Heart right ventricle (tissue), 16 donors: ENCODE results near the gene KATNIP. TPM values are rescaled to one million over a fixed set of nuclear protein-coding genes. Genes with fewer than 3 reads are reported as not detected.
A peak's percentile ranks its signal among the peaks of the same experiment; 100 is the strongest.

Experiments used
- ATAC-seq, 8 donors: fragments of 200-7000 bp; cut with Tn5 transposase; one replicate each; pipeline ENCODE4 v1.9.1; 2020; ENCODE audit warnings: mild to moderate bottlenecking in 8 of 8, moderate library complexity in 8 of 8, moderate number of reproducible peaks in 1 of 8
- DNase-seq, 2 donors: peaks; one replicate each; pipeline ENCODE4 v3.0.0-alpha.2; 2020
- H3K27ac ChIP-seq, 10 donors: fragments of 200-600 bp; sonication (generic) in 2 of 10; one replicate each; pipeline versions ENCODE4 v1.5.0 to v1.8.0; 2020 to 2022; ENCODE audit warnings: mild to moderate bottlenecking in 3 of 10
- H3K27me3 ChIP-seq, 7 donors: fragments of 200-600 bp; one replicate each; pipeline ENCODE4 v1.8.0; 2021 to 2022; ENCODE audit warnings: mild to moderate bottlenecking in 2 of 7
- H3K36me3 ChIP-seq, 9 donors: fragments of 200-600 bp; sonication (generic) in 1 of 9; one replicate each; pipeline versions ENCODE4 v1.5.0 to v1.8.0; 2020 to 2022; ENCODE audit warnings: mild to moderate bottlenecking in 2 of 9
- H3K4me1 ChIP-seq, 9 donors: fragments of 200-600 bp; sonication (generic) in 1 of 9; one replicate each; pipeline versions ENCODE4 v1.5.0 to v1.8.0; 2020 to 2022; ENCODE audit warnings: mild to moderate bottlenecking in 4 of 9
- H3K4me3 ChIP-seq, 10 donors: fragments of 200-600 bp; sonication (generic) in 2 of 10; one replicate each; pipeline versions ENCODE4 v1.5.0 to v1.8.0; 2020 to 2022; ENCODE audit warnings: mild to moderate bottlenecking in 7 of 10, moderate library complexity in 2 of 10
- H3K9me3 ChIP-seq, 11 donors: fragments of 200-600 bp in 10 of 11; sonication (generic) in 2 of 11; one replicate each; pipeline versions ENCODE4 v1.5.0 to v1.8.0; 2013 to 2022; ENCODE audit warnings: mild to moderate bottlenecking in 2 of 11, control low read depth in 1 of 11, moderate library complexity in 1 of 11
- WGBS, 2 donors: extraction: QIAGEN DNeasy Blood & Tissue Kit; methylation state at CpG; one replicate each; pipeline ENCODE4 v1.1.7; 2013; ENCODE audit warnings: inconsistent platforms in 1 of 2; 5-methylcytosine and 5-hydroxymethylcytosine counted together
- intact Hi-C, 10 donors: fragments of 100-400 bp; cut with DNase I; formaldehyde crosslinking; loops; one replicate each; pipeline versions ENCODE4 v1.11.1 to v1.14.2; 2022
- polyA plus RNA-seq, 2 donors: library from polyadenylated mRNA; stranded (reverse); fragments of 200-250 nt; gene quantifications; one replicate each; pipeline ENCODE4 v1.2.3, GENCODE V29; 2013
- total RNA-seq, 10 donors: library from RNA; stranded (reverse); fragmentation: NEBNext Ultra II Directional in 3 of 10; extraction: Animal tissue kit (Norgen Biotek cat#: 25700) in 3 of 10; gene quantifications; one replicate each; pipeline versions ENCODE4 v1.2.1 to v1.2.4, GENCODE V29; 2021 to 2023
- TF ChIP-seq, protein P1 (sequence below), 9 donors: fragments of 200-600 bp; sonication (generic) in 2 of 9; IDR thresholded peaks; one replicate each; pipeline versions ENCODE4 v1.5.0 to v1.8.0; 2021 to 2022; ENCODE audit warnings: antibody characterized with exemption in 9 of 9, mild to moderate bottlenecking in 5 of 9, moderate library complexity in 1 of 9
- donor health status: Arrhythmogenic right ventricular cardiomyopathy.
- donor health status: ischemic (EF 13 %, LVEDD 7.1; RV severe dilation, severe dysfunction).
- donor health status: healthy with polysubstance abuse.
- donor health status: DM: no; HTN: yes; CAD: no.
- donor health status: DM: no; HTN: no; CAD: no.
- donor health status: ischemic (EF 25% LVEDD 6.9; RV normal size, moderate dysfunction).
- donor health status: ischemic (EF 25% LVEDD 5.7; RV mildly dilated, moderate dysfunction).
- donor health status: healthy.
- donor health status: DM: yes; HTN: yes; CAD: no.
- donor health status: Ischemic cardiomyopathy.
- donor health status: ischemic (EF 35%, LVEDD 5.7; RV mildly dilated, moderate dysfunction).
- donor health status: nonischemic (EF 11% LVEDD 7.7; RV severe dilation, severe dysfunction).
- donor health status: DM: yes; HTN: yes; CAD: no.
- donor health status: PGD.
- donor health status: ischemic (EF 29% LVEDD 5.4; RV normal size, mild dysfunction).
- donor health status: nonischemic (EF 23%, LVEDD 6.1; RV moderate dilation, normal function).

KATNIP gene
- total and polyA plus RNA-seq, 12 donors: 5.9 to 25.0 (median 14.3) TPM

DNA sequence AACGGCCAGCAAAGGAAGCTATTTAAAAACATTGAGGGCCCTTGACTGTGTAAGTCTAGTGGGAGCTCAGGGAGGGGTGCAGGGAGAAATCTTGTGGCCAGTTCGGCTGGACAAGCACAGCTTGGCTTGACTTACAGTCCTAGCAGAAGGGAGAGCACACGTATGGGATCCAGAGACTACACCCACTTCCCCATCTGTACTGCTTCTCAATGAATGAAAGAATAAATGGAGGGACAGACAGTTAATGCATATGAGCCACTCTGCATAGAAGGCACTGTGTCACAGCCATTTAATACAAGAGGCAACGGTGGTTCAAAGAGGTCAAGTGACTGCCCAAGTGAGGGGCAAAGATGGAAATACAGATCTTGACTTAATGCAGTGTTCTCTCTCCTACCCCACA lies 15.7 kb upstream of the KATNIP start:
- no peaks in the 10 kb centered on the region for H3K27me3 ChIP-seq
- DNase-seq: no peak
- H3K4me1 ChIP-seq: peaks cover 0 to 45% (median 20%) of the 10 kb centered on the region in 9 donors
- TF ChIP-seq, protein P1, sequence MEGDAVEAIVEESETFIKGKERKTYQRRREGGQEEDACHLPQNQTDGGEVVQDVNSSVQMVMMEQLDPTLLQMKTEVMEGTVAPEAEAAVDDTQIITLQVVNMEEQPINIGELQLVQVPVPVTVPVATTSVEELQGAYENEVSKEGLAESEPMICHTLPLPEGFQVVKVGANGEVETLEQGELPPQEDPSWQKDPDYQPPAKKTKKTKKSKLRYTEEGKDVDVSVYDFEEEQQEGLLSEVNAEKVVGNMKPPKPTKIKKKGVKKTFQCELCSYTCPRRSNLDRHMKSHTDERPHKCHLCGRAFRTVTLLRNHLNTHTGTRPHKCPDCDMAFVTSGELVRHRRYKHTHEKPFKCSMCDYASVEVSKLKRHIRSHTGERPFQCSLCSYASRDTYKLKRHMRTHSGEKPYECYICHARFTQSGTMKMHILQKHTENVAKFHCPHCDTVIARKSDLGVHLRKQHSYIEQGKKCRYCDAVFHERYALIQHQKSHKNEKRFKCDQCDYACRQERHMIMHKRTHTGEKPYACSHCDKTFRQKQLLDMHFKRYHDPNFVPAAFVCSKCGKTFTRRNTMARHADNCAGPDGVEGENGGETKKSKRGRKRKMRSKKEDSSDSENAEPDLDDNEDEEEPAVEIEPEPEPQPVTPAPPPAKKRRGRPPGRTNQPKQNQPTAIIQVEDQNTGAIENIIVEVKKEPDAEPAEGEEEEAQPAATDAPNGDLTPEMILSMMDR (IDR thresholded peaks at IDR 0.05): no peak
- H3K4me3 ChIP-seq: no peak overlapping the region
- no peak for ATAC-seq
- H3K9me3 ChIP-seq: no peaks in the 10 kb centered on the region
- intact Hi-C loops: loop anchor here in 1 of 10 donors (10.0 kb wide), 1 partner anchor 59 kb away; no protein-coding TSS in a partner anchor
- H3K36me3 ChIP-seq: peaks cover 0 to 98% (median 68%) of the 10 kb centered on the region in 9 donors
- WGBS, 2 donors: 89% methylated on average over 4 of the region's 4 CpGs
- no peak overlapping the region for H3K27ac ChIP-seq

DNA sequence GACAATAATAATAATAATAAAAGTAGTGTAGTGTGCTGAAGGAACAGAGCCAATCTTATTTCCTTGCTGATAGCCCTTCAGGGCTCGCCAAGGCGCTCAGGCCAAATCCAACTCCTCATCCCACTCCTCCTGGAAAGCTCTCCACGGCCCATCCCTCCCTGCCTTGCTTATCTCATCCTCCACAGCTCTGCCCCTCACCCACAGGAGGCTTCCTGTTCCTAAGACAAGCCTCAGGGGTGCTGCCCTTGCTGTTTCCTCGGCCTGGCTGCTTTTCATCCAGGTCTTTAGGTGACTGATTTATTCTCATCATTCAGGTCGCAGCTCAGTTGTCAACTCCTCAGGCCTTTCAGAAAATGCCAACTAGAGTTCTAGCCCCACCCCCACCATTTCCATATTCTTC lies 11.4 kb upstream of the KATNIP start:
- WGBS, 2 donors: 36 to 42% methylated on average over 5 of the region's 5 CpGs
- intact Hi-C loops: loop anchor here in 1 of 10 donors (10.0 kb wide), 1 partner anchor 64 kb away; no protein-coding TSS in a partner anchor
- DNase-seq (peak in 1 of 2 donors; percentile 31), ATAC-seq (peak in 6 of 8 donors; percentile 47 to 76 (median 64))
- Histone ChIP-seq H3K9me3 (peaks cover 0 to 5% (median 0%) of the 10 kb centered on the region in 11 donors), H3K36me3 (peaks cover 5 to 98% (median 77%) of the 10 kb centered on the region in 9 donors), H3K27me3 (no peaks in the 10 kb centered on the region), H3K4me3 (no peak overlapping the region), H3K27ac (peak overlapping the region in 1 of 10 donors; percentile 33), H3K4me1 (peaks cover 0 to 18% (median 7%) of the 10 kb centered on the region in 9 donors)
- TF ChIP-seq, protein P1 (IDR thresholded peaks at IDR 0.05): no peak

DNA sequence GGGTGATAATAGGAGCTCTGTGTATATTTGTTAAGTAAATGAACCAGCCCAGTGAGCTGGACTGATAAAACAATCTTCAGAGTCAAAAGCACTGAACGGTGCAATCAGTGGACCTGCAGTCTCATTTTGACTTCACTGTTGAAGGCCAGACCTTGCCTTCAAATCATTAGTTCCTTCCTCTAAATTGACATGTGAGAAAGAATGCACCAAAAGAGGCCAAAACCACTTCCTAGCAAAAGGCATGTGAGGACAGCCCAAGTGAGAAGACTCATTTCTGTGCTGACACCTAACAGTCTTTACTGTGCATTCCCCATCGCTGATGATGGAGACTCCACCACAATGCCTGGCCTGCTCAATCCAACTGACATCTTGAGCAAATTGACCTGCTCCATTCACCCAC lies 10.8 kb upstream of the KATNIP start:
- DNase-seq: no peak
- H3K36me3 ChIP-seq: peaks cover 5 to 98% (median 77%) of the 10 kb centered on the region in 9 donors
- no peak overlapping the region for H3K27ac ChIP-seq
- ATAC-seq: no peak
- intact Hi-C loops: loop anchor here in 1 of 10 donors (10.0 kb wide), 1 partner anchor 64 kb away; no protein-coding TSS in a partner anchor
- TF ChIP-seq, protein P1 (IDR thresholded peaks at IDR 0.05): no peak
- H3K4me3 ChIP-seq: no peak overlapping the region
- peaks cover 0 to 5% (median 0%) of the 10 kb centered on the region in 11 donors for H3K9me3 ChIP-seq
- 65 to 79% methylated on average over 2 of the region's 2 CpGs for WGBS, 2 donors
- peaks cover 0 to 18% (median 7%) of the 10 kb centered on the region in 9 donors for H3K4me1 ChIP-seq
- H3K27me3 ChIP-seq: no peaks in the 10 kb centered on the region

DNA sequence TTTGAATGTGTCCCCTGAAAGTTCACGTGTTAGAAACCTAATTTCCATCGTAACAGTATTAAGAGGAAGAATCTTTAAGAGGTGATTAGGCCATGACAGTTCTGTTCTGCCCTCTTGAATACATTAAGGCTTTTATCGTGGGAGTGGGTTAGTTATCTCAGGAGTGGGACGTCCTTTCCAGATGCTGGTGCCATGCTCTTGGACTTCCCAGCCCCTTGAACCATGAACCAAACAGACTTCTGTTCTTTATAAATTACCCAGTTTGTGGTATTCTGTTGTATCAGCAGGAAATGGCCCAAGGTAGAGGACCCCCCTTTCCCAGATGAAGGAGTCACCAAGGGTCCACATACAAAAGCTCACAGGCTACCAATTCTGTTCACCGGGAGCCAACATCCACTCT lies 10.3 kb upstream of the KATNIP start:
- ATAC-seq: no peak
- TF ChIP-seq, protein P1 (IDR thresholded peaks at IDR 0.05): no peak
- WGBS, 2 donors: 74% methylated on average over 5 of the region's 5 CpGs

More for the DNA sequence above, 10.3 kb upstream of the KATNIP start:
- intact Hi-C loops: loop anchor here in 1 of 10 donors (10.0 kb wide), 1 partner anchor 65 kb away; no protein-coding TSS in a partner anchor
- H3K27ac ChIP-seq: no peak overlapping the region
- no peaks in the 10 kb centered on the region for H3K27me3 ChIP-seq
- H3K4me1 ChIP-seq: peaks cover 0 to 18% (median 7%) of the 10 kb centered on the region in 9 donors
- H3K4me3 ChIP-seq: no peak overlapping the region
- peaks cover 5 to 98% (median 77%) of the 10 kb centered on the region in 9 donors for H3K36me3 ChIP-seq
- no peak for DNase-seq
- H3K9me3 ChIP-seq: peaks cover 0 to 5% (median 0%) of the 10 kb centered on the region in 11 donors
